ENCODE measurements around the gene PTPRN2.

- TF ChIP-seq POLR2A (IDR thresholded peaks at IDR 0.05; ENCODE audit: borderline replicate concordance, extremely low read depth, insufficient read depth, insufficient read length) (no peak), REST (IDR thresholded peaks at IDR 0.05; ENCODE audit: low read depth) (no peak), TCF7L2 (IDR thresholded peaks at IDR 0.05; ENCODE audit: borderline replicate concordance, extremely low read depth, insufficient read depth, insufficient read length) (no peak), CTCF (IDR thresholded peaks at IDR 0.05 in 2 of 3, conservative IDR thresholded peaks at IDR 0.05 in 1 of 3; ENCODE audit: borderline replicate concordance in 1 of 3, insufficient read depth in 1 of 3, low read depth in 2 of 3, low read length in 2 of 3) (no peak), MAX (IDR thresholded peaks at IDR 0.05) (no peak), POLR2AphosphoS5 (IDR thresholded peaks at IDR 0.05; ENCODE audit: low read depth, low read length) (no peak), ELF1 (IDR thresholded peaks at IDR 0.05; ENCODE audit: borderline replicate concordance, low read depth) (no peak), EZH2 (IDR thresholded peaks at IDR 0.05) (no peak), ZBTB33 (IDR thresholded peaks at IDR 0.05; ENCODE audit: extremely low read depth, insufficient replicate concordance, low read length) (no peak), EGR1 (IDR thresholded peaks at IDR 0.05; ENCODE audit: low read depth) (no peak), YY1 (IDR thresholded peaks at IDR 0.05; ENCODE audit: extremely low read depth, insufficient replicate concordance, low read depth, low read length) (no peak), JUND (IDR thresholded peaks at IDR 0.05) (no peak), ATF3 (IDR thresholded peaks at IDR 0.05) (no peak), SIN3A (IDR thresholded peaks at IDR 0.05; ENCODE audit: low read depth) (no peak)
Measured at GRCh38 chr7:158414002-158414401, 173.6 kb downstream of the PTPRN2 start.
